Panc1 (cell line): ENCODE data around the gene PARP16.
"Not testable (repeated sequence)": the region's sequence is repeated elsewhere in the genome, so short reads cannot be mapped to it uniquely, and the experiment has no call there.

Experiments
- POLR2AphosphoS5 ChIP-seq: IDR thresholded peaks from 2 replicates; pipeline ENCODE4 v1.6.1; 2012; ENCODE audit warnings: mild to moderate bottlenecking, low read depth, low read length, moderate library complexity
- TF ChIP-seq, protein P1 (sequence below): fragments of 450-650 bp; IDR thresholded peaks from 2 replicates; pipeline ENCODE4 v1.5.1; 2017; ENCODE audit warnings: mild to moderate bottlenecking

DNA sequence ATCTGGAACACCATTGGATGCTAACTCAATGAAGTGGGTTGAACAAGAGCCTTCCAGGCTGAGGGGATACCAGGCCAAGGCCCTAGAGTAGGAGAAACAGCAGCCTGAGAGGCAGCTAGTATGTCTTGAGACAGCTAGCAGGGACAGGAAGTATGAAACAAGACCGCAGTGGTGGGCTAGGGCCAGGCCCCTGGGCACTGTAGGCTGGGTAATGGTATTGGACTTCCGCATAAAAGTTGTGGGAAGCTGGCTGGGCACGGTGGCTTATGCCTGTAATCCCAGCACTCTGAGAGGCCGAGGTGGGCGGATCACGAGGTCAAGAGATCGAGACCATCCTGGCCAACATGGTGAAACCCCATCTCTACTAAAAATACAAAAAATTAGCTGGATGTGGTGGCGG, 50.2 kb downstream of the PARP16 start:
- TF ChIP-seq, protein P1, sequence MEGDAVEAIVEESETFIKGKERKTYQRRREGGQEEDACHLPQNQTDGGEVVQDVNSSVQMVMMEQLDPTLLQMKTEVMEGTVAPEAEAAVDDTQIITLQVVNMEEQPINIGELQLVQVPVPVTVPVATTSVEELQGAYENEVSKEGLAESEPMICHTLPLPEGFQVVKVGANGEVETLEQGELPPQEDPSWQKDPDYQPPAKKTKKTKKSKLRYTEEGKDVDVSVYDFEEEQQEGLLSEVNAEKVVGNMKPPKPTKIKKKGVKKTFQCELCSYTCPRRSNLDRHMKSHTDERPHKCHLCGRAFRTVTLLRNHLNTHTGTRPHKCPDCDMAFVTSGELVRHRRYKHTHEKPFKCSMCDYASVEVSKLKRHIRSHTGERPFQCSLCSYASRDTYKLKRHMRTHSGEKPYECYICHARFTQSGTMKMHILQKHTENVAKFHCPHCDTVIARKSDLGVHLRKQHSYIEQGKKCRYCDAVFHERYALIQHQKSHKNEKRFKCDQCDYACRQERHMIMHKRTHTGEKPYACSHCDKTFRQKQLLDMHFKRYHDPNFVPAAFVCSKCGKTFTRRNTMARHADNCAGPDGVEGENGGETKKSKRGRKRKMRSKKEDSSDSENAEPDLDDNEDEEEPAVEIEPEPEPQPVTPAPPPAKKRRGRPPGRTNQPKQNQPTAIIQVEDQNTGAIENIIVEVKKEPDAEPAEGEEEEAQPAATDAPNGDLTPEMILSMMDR = not testable (repeated sequence)
- not testable (repeated sequence) for TF ChIP-seq POLR2AphosphoS5
